ENCODE results near the gene LRRIQ1.
A peak's percentile ranks its signal among the peaks of the same experiment; 100 is the strongest.

LRRIQ1 gene

GRCh38 chr12:85043829-85044228, 7.7 kb downstream of the LRRIQ1 start:
- no peaks in the 10 kb centered on the region for H3K79me2 ChIP-seq (ENCODE audit: insufficient read depth, low read length)
- no peak overlapping the region for H3K4me3 ChIP-seq (ENCODE audit: low read depth, low read length, poor library complexity, severe bottlenecking)
- H3K36me3 ChIP-seq (ENCODE audit: insufficient read depth, low read length): no peaks in the 10 kb centered on the region
- no peak overlapping the region for H2AFZ ChIP-seq (ENCODE audit: low read length)
- H3K9me2 ChIP-seq (ENCODE audit: low read depth, low read length): no peaks in the 10 kb centered on the region; the same call in 1 of the 2 replicates
- H3K9me3 ChIP-seq (ENCODE audit: low read length): no peaks in the 10 kb centered on the region
- no peak overlapping the region for H3K27ac ChIP-seq (ENCODE audit: low read depth, low read length, poor library complexity, severe bottlenecking)
- no peak overlapping the region for H3K4me2 ChIP-seq (ENCODE audit: low read length)
- H3F3A ChIP-seq (ENCODE audit: insufficient read depth, low read length): no peaks in the 10 kb centered on the region
- H3K4me1 ChIP-seq (ENCODE audit: insufficient read depth, low read length, severe bottlenecking): no peaks in the 10 kb centered on the region
- H3K9ac ChIP-seq (ENCODE audit: low read length): no peak overlapping the region
- no peaks in the 10 kb centered on the region for H3K27me3 ChIP-seq (ENCODE audit: insufficient read depth, low read length)
- TF ChIP-seq CTCF (IDR thresholded peaks at IDR 0.05; ENCODE audit: low read length): no peak
- no peak for TF ChIP-seq EZH2 (IDR thresholded peaks at IDR 0.05; ENCODE audit: borderline replicate concordance, low read length)
- no peaks in the 10 kb centered on the region for H4K20me1 ChIP-seq (ENCODE audit: insufficient read depth, low read length)

GRCh38 chr12:85057370-85057963, 21.3 kb downstream of the LRRIQ1 start:
- Histone ChIP-seq H3K4me2 (ENCODE audit: low read length) (no peak overlapping the region), H3K27ac (ENCODE audit: low read depth, low read length, poor library complexity, severe bottlenecking) (no peak overlapping the region), H4K20me1 (ENCODE audit: insufficient read depth, low read length) (no peaks in the 10 kb centered on the region), H3F3A (ENCODE audit: insufficient read depth, low read length) (no peaks in the 10 kb centered on the region), H2AFZ (ENCODE audit: low read length) (no peak overlapping the region), H3K9me2 (ENCODE audit: low read depth, low read length) (no peaks in the 10 kb centered on the region), H3K4me1 (ENCODE audit: insufficient read depth, low read length, severe bottlenecking) (no peaks in the 10 kb centered on the region), H3K79me2 (ENCODE audit: insufficient read depth, low read length) (no peaks in the 10 kb centered on the region), H3K9ac (ENCODE audit: low read length) (no peak overlapping the region), H3K4me3 (ENCODE audit: low read depth, low read length, poor library complexity, severe bottlenecking) (no peak overlapping the region), H3K27me3 (ENCODE audit: insufficient read depth, low read length) (no peaks in the 10 kb centered on the region), H3K9me3 (ENCODE audit: low read length) (no peaks in the 10 kb centered on the region), H3K36me3 (ENCODE audit: insufficient read depth, low read length) (no peaks in the 10 kb centered on the region)
- TF ChIP-seq EZH2 (IDR thresholded peaks at IDR 0.05; ENCODE audit: borderline replicate concordance, low read length) (no peak), CTCF (IDR thresholded peaks at IDR 0.05; ENCODE audit: low read length) (peak; percentile 72)

- Histone ChIP-seq H3K27me3 (ENCODE audit: insufficient read depth, low read length) (no peaks in the 10 kb centered on the region), H3K27ac (ENCODE audit: low read depth, low read length, poor library complexity, severe bottlenecking) (no peak overlapping the region), H2AFZ (ENCODE audit: low read length) (no peak overlapping the region), H3F3A (ENCODE audit: insufficient read depth, low read length) (no peaks in the 10 kb centered on the region), H3K9ac (ENCODE audit: low read length) (no peak overlapping the region), H3K79me2 (ENCODE audit: insufficient read depth, low read length) (no peaks in the 10 kb centered on the region), H3K9me2 (ENCODE audit: low read depth, low read length) (no peaks in the 10 kb centered on the region), H4K20me1 (ENCODE audit: insufficient read depth, low read length) (no peaks in the 10 kb centered on the region), H3K4me2 (ENCODE audit: low read length) (no peak overlapping the region), H3K36me3 (ENCODE audit: insufficient read depth, low read length) (no peaks in the 10 kb centered on the region), H3K4me1 (ENCODE audit: insufficient read depth, low read length, severe bottlenecking) (no peaks in the 10 kb centered on the region), H3K4me3 (ENCODE audit: low read depth, low read length, poor library complexity, severe bottlenecking) (no peak overlapping the region), H3K9me3 (ENCODE audit: low read length) (no peaks in the 10 kb centered on the region)
- no peak for TF ChIP-seq CTCF (IDR thresholded peaks at IDR 0.05; ENCODE audit: low read length)
- no peak for TF ChIP-seq EZH2 (IDR thresholded peaks at IDR 0.05; ENCODE audit: borderline replicate concordance, low read length)
These were observed 22.2 kb downstream of the LRRIQ1 start for GRCh38 chr12:85058339-85058738.
